Sigmoid colon (tissue), 7 donors: ENCODE results near the gene CUX1. TPM values are rescaled to one million over a fixed set of nuclear protein-coding genes. Genes with fewer than 3 reads are reported as not detected.
A peak's percentile ranks its signal among the peaks of the same experiment; 100 is the strongest.

Source experiments
- DNase-seq: peaks from one replicate; pipeline ENCODE4 v3.0.0-alpha.2; 2019
- H3K27ac ChIP-seq, 4 donors: fragments of 200-600 bp; sonication (generic); one replicate each; pipeline ENCODE4 v1.5.1; 2016 to 2019; ENCODE audit warnings: mild to moderate bottlenecking in 1 of 4
- H3K27me3 ChIP-seq, 3 donors: fragments of 200-600 bp; sonication (generic); one replicate each; pipeline ENCODE4 v1.5.1; 2019; ENCODE audit warnings: mild to moderate bottlenecking in 1 of 3
- H3K36me3 ChIP-seq, 4 donors: fragments of 200-600 bp; sonication (generic); one replicate each; pipeline ENCODE4 v1.5.1; 2016 to 2019
- H3K4me1 ChIP-seq, 4 donors: fragments of 200-600 bp; sonication (generic); one replicate each; pipeline ENCODE4 v1.5.1; 2017 to 2019
- H3K4me3 ChIP-seq, 4 donors: fragments of 200-600 bp; sonication (generic); one replicate each; pipeline ENCODE4 v1.5.1; 2017 to 2019; ENCODE audit warnings: mild to moderate bottlenecking in 2 of 4, moderate library complexity in 1 of 4
- H3K9me3 ChIP-seq, 4 donors: fragments of 200-600 bp in 3 of 4; sonication (generic) in 3 of 4; one replicate each; pipeline versions ENCODE4 v1.5.1 to v1.6.1; 2013 to 2019
- CTCF ChIP-seq, 4 experiments: fragments of 450-650 bp in 3 of 4; fragments of 200-600 bp in 1 of 4; IDR thresholded peaks; one replicate each; pipeline ENCODE4 v1.5.1; 2016 to 2019; ENCODE audit warnings: antibody characterized with exemption in 4 of 4, mild to moderate bottlenecking in 3 of 4, moderate library complexity in 2 of 4
- EP300 ChIP-seq, 4 donors: sonication (generic); formaldehyde crosslinking; IDR thresholded peaks; one replicate each; pipeline ENCODE4 v1.6.1; 2017; ENCODE audit warnings: antibody characterized with exemption in 4 of 4
- POLR2A ChIP-seq, 2 donors: fragments of 450-650 bp; IDR thresholded peaks; one replicate each; pipeline ENCODE4 v1.6.1; 2016; ENCODE audit warnings: antibody characterized with exemption in 2 of 2, mild to moderate bottlenecking in 2 of 2, moderate library complexity in 2 of 2
- POLR2AphosphoS5 ChIP-seq, 4 donors: sonication (generic); formaldehyde crosslinking; IDR thresholded peaks; one replicate each; pipeline ENCODE4 v1.6.1; 2017; ENCODE audit warnings: antibody characterized with exemption in 4 of 4
- WGBS, 2 donors: extraction: QIAGEN DNeasy Blood & Tissue Kit; methylation state at CpG; one replicate each; pipeline ENCODE4 v1.1.7; 2013; 5-methylcytosine and 5-hydroxymethylcytosine counted together
- intact Hi-C: fragments of 100-400 bp; cut with DNase I; formaldehyde crosslinking; loops from one replicate; pipeline ENCODE4 v1.15.1; 2023
- polyA plus RNA-seq, 3 donors: library from polyadenylated mRNA; stranded (reverse); fragments of 200-250 nt; gene quantifications; one replicate each; pipeline ENCODE4 v1.2.3, GENCODE V29; 2013
- total RNA-seq, 4 donors: library from RNA; depleted of rRNA; stranded (reverse); fragments of >200 nt; gene quantifications; one replicate each; pipeline ENCODE4 v1.1.0, GENCODE V29; 2016
- donor health status: healthy with polysubstance abuse.
- donor health status: Bipolar disorder and iron deficiency.
- donor health status: healthy.

The CUX1 gene
- total and polyA plus RNA-seq, 7 donors = 46.7 to 127 (median 49.9) TPM

DNA sequence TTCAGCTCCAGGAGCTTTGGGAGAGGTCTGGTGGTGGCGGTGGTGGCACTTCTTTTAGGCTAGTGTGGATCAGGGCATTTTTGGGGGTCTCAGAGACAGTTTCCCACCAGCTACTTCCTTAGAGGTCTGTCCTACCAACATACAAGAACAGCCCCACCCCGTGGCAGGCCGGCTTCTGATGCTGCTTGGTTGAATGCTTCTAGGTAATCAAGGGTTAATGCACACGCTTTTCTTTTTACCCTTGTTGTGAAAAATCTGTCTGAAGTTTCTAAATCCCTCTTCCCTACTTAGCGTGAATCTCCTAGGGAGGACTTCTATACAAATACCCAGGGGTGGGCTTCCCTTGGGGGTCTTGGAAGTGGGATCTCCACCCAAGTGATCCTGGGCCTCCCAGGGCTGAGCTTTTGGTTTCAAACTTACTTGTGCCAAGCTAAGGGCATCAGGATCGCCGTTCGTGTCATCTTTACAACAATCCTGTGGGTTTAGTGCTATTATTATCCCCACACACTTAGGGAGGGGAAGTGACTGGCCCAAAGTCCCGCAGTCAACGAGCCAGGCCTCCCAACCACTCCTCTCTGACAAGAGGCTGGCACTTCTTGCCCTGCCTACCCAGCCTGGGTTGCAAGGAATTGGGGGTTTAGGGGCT, 471.0 kb downstream of the CUX1 start:
- intact Hi-C loops = loop anchor here (5.0 kb wide), 1 partner anchor 74 kb away; no protein-coding TSS in a partner anchor
- no peaks in the 10 kb centered on the region for H3K36me3 ChIP-seq
- DNase-seq = no peak
- peak overlapping the region in 2 of 4 donors; percentile 79 to 84 for H3K4me3 ChIP-seq
- TF ChIP-seq POLR2AphosphoS5 (IDR thresholded peaks at IDR 0.05) (no peak), CTCF (IDR thresholded peaks at IDR 0.05) (no peak), POLR2A (IDR thresholded peaks at IDR 0.05) (no peak), EP300 (IDR thresholded peaks at IDR 0.05) (no peak)
- peaks cover 0 to 19% (median 5%) of the 10 kb centered on the region in 3 donors for H3K27me3 ChIP-seq
- H3K4me1 ChIP-seq = peaks cover 0 to 40% (median 27%) of the 10 kb centered on the region in 4 donors
- WGBS, 2 donors = 15 to 34% methylated on average over 10 of the region's 10 CpGs
- H3K9me3 ChIP-seq = no peaks in the 10 kb centered on the region
- H3K27ac ChIP-seq = no peak overlapping the region

GRCh38 chr7:102289057-102289456, 471.6 kb downstream of the CUX1 start:
- H3K27ac ChIP-seq = no peak overlapping the region
- intact Hi-C loops = loop anchor here (5.0 kb wide), 1 partner anchor 73 kb away; no protein-coding TSS in a partner anchor

GRCh38 chr7:102291056-102291915, 473.9 kb downstream of the CUX1 start:
- WGBS, 2 donors = 67 to 78% methylated on average over 18 of the region's 18 CpGs
- intact Hi-C loops = no loop called here

More at GRCh38 chr7:102289057-102289456, 471.6 kb downstream of the CUX1 start:
- H3K9me3 ChIP-seq = no peaks in the 10 kb centered on the region
- no peak overlapping the region for H3K4me3 ChIP-seq
- peaks cover 0 to 22% (median 5%) of the 10 kb centered on the region in 3 donors for H3K27me3 ChIP-seq
- DNase-seq = no peak
- H3K36me3 ChIP-seq = no peaks in the 10 kb centered on the region
- 71 to 84% methylated on average over 9 of the region's 9 CpGs for WGBS, 2 donors
- H3K4me1 ChIP-seq = peaks cover 0 to 40% (median 27%) of the 10 kb centered on the region in 4 donors
- TF ChIP-seq CTCF (IDR thresholded peaks at IDR 0.05) (no peak), POLR2AphosphoS5 (IDR thresholded peaks at IDR 0.05) (no peak), POLR2A (IDR thresholded peaks at IDR 0.05) (no peak), EP300 (IDR thresholded peaks at IDR 0.05) (no peak)

GRCh38 chr7:102291916-102292267, 474.5 kb downstream of the CUX1 start:
- intact Hi-C loops = no loop called here
- no peak for TF ChIP-seq POLR2AphosphoS5 (IDR thresholded peaks at IDR 0.05)
- no peak for TF ChIP-seq EP300 (IDR thresholded peaks at IDR 0.05)
- TF ChIP-seq CTCF (IDR thresholded peaks at IDR 0.05) = no peak
- TF ChIP-seq POLR2A (IDR thresholded peaks at IDR 0.05) = no peak
- H3K36me3 ChIP-seq = no peaks in the 10 kb centered on the region
- no peak for DNase-seq
- peaks cover 0 to 22% (median 5%) of the 10 kb centered on the region in 3 donors for H3K27me3 ChIP-seq
- no peak overlapping the region for H3K4me3 ChIP-seq
- WGBS, 2 donors = 74 to 78% methylated on average over 2 of the region's 2 CpGs
- peaks cover 0 to 20% (median 15%) of the 10 kb centered on the region in 4 donors for H3K4me1 ChIP-seq
- H3K9me3 ChIP-seq = no peaks in the 10 kb centered on the region
- H3K27ac ChIP-seq = no peak overlapping the region

More at GRCh38 chr7:102291056-102291915, 473.9 kb downstream of the CUX1 start:
- H3K4me1 ChIP-seq = peaks cover 0 to 23% (median 16%) of the 10 kb centered on the region in 4 donors
- H3K27me3 ChIP-seq = peaks cover 0 to 22% (median 5%) of the 10 kb centered on the region in 3 donors
- no peaks in the 10 kb centered on the region for H3K36me3 ChIP-seq
- TF ChIP-seq EP300 (IDR thresholded peaks at IDR 0.05) = no peak
- TF ChIP-seq POLR2A (IDR thresholded peaks at IDR 0.05) = no peak
- no peak for TF ChIP-seq CTCF (IDR thresholded peaks at IDR 0.05)
- no peak for TF ChIP-seq POLR2AphosphoS5 (IDR thresholded peaks at IDR 0.05)
- no peak overlapping the region for H3K27ac ChIP-seq
- DNase-seq = no peak
- H3K9me3 ChIP-seq = no peaks in the 10 kb centered on the region
- no peak overlapping the region for H3K4me3 ChIP-seq
